GM18858 (cell line): ENCODE results near the gene EPPIN.
"Not testable (repeated sequence)": the region's sequence is repeated elsewhere in the genome, so short reads cannot be mapped to it uniquely, and the experiment has no call there.

Experiments used
- ATAC-seq: cut with Tn5 transposase; IDR thresholded peaks from one replicate; pipeline ENCODE4 v1.9.1; 2021; ENCODE audit not compliant: unreplicated experiment

Gene EPPIN

GRCh38 chr20:45547206-45547770, at the start of gene EPPIN:
Gene EPPIN (minus strand): TSS chr20:45547401. CDS start chr20:45547357, 44 bp downstream.
- no peak for ATAC-seq

- no peak for ATAC-seq
These were observed 48.0 kb upstream of the EPPIN start for GRCh38 chr20:45595235-45595634.

GRCh38 chr20:45593498-45593897, 46.3 kb upstream of the EPPIN start:
- ATAC-seq, result no peak

- no peak for ATAC-seq
These were observed 45.5 kb upstream of the EPPIN start for GRCh38 chr20:45592574-45593189.

GRCh38 chr20:45589725-45590124, 42.5 kb upstream of the EPPIN start:
- ATAC-seq, result no peak

GRCh38 chr20:45588800-45589199, 41.6 kb upstream of the EPPIN start:
- no peak for ATAC-seq

GRCh38 chr20:45585986-45586385, 38.8 kb upstream of the EPPIN start:
- ATAC-seq, result not testable (repeated sequence)

- not testable (repeated sequence) for ATAC-seq
These were observed 37.1 kb upstream of the EPPIN start for GRCh38 chr20:45584294-45584693.

GRCh38 chr20:45583502-45583901, 36.3 kb upstream of the EPPIN start:
- ATAC-seq, result no peak

- no peak for ATAC-seq
These were observed 34.5 kb upstream of the EPPIN start for GRCh38 chr20:45581702-45582101.

GRCh38 chr20:45579184-45579583, 32.0 kb upstream of the EPPIN start, which contains the start of gene WFDC8:
Gene WFDC8 (minus strand): TSS chr20:45579284. CDS start chr20:45579247, 37 bp downstream.
- no peak for ATAC-seq

GRCh38 chr20:45578231-45578630, 31.0 kb upstream of the EPPIN start:
- ATAC-seq, result no peak

- ATAC-seq, result no peak
These were observed 29.8 kb upstream of the EPPIN start for GRCh38 chr20:45576995-45577394.

- no peak for ATAC-seq
These were observed 28.7 kb upstream of the EPPIN start for GRCh38 chr20:45575931-45576330.

- not testable (repeated sequence) for ATAC-seq
These were observed 22.4 kb upstream of the EPPIN start for GRCh38 chr20:45569650-45570049.

- ATAC-seq, result no peak
These were observed 17.6 kb upstream of the EPPIN start for GRCh38 chr20:45564760-45565276.

GRCh38 chr20:45555198-45555597, 8.0 kb upstream of the EPPIN start:
- ATAC-seq, result no peak

- ATAC-seq, result no peak
These were observed 5.3 kb upstream of the EPPIN start for GRCh38 chr20:45552456-45552855.

- no peak for ATAC-seq
These were observed 3.6 kb upstream of the EPPIN start for GRCh38 chr20:45550765-45551164.

GRCh38 chr20:45548410-45548809, 1.2 kb upstream of the EPPIN start:
- ATAC-seq, result no peak

- ATAC-seq, result no peak
These were observed 1.3 kb downstream of the EPPIN start for GRCh38 chr20:45545754-45546453.

GRCh38 chr20:45545351-45545750, 1.9 kb downstream of the EPPIN start:
- ATAC-seq, result no peak
